SK-N-SH treated with all-trans-retinoic acid at 6 μM for 48 hours (cell line): ENCODE data around the gene PAX5.

Experiments used
- ATAC-seq: fragments of 200-7000 bp; cut with Tn5 transposase; 3 replicates; pipeline ENCODE4 v1.9.1; 2020; ENCODE audit warnings: mild to moderate bottlenecking, moderate library complexity
- ARNTL ChIP-seq: fragments of 450-650 bp; formaldehyde crosslinking; IDR thresholded peaks from 2 replicates; pipeline ENCODE4 v1.5.0; 2020; ENCODE audit warnings: low read depth, mild to moderate bottlenecking, moderate library complexity, borderline replicate concordance
- BACH2 ChIP-seq: fragments of 250-450 bp; sonication (Bioruptor Pico); IDR thresholded peaks from 2 replicates; pipeline ENCODE4 v1.9.0; 2021; ENCODE audit warnings: mild to moderate bottlenecking, borderline replicate concordance
- CREB5 ChIP-seq: fragments of 250-450 bp; sonication (Bioruptor Pico); IDR thresholded peaks from 2 replicates; pipeline ENCODE4 v1.5.1; 2020; ENCODE audit warnings: low read depth, mild to moderate bottlenecking, moderate library complexity
- CSDC2 ChIP-seq: fragments of 250-450 bp; sonication (Bioruptor Pico); IDR thresholded peaks from 2 replicates; pipeline ENCODE4 v1.5.0; 2020; ENCODE audit warnings: mild to moderate bottlenecking, moderate library complexity
- CSRNP3 ChIP-seq: fragments of 250-450 bp; sonication (Bioruptor Pico); IDR thresholded peaks from 2 replicates; pipeline ENCODE4 v1.5.1; 2021; ENCODE audit warnings: mild to moderate bottlenecking, moderate library complexity
- ESRRG ChIP-seq: fragments of 250-450 bp; sonication (Bioruptor Pico); IDR thresholded peaks from 2 replicates; pipeline ENCODE4 v1.6.1; 2021; ENCODE audit warnings: mild to moderate bottlenecking
- GLIS3 ChIP-seq: fragments of 250-450 bp; sonication (Bioruptor Pico); IDR thresholded peaks from 2 replicates; pipeline ENCODE4 v1.5.0; 2020; ENCODE audit warnings: mild to moderate bottlenecking, moderate library complexity
- ISL1 ChIP-seq: fragments of 250-450 bp; sonication (Bioruptor Pico); IDR thresholded peaks from 2 replicates; pipeline ENCODE4 v2.1.2; 2022; ENCODE audit warnings: mild to moderate bottlenecking, moderate library complexity
- OSR1 ChIP-seq: fragments of 250-450 bp; sonication (Bioruptor Pico); IDR thresholded peaks from 2 replicates; pipeline ENCODE4 v1.8.0; 2022; ENCODE audit warnings: moderate library complexity, mild to moderate bottlenecking, inconsistent platforms
- PATZ1 ChIP-seq: fragments of 250-450 bp; sonication (Bioruptor Pico); IDR thresholded peaks from 2 replicates; pipeline ENCODE4 v1.8.0; 2020; ENCODE audit warnings: mild to moderate bottlenecking, moderate library complexity, borderline replicate concordance
- POU6F1 ChIP-seq: fragments of 250-450 bp; sonication (Bioruptor Pico); IDR thresholded peaks from 2 replicates; pipeline ENCODE4 v1.8.0; 2021; ENCODE audit warnings: low read depth, mild to moderate bottlenecking, moderate library complexity, borderline replicate concordance
- PPARA ChIP-seq: fragments of 250-450 bp; sonication (Bioruptor Pico); IDR thresholded peaks from 2 replicates; pipeline ENCODE4 v1.5.0; 2020; ENCODE audit warnings: mild to moderate bottlenecking, borderline replicate concordance
- RARB ChIP-seq: fragments of 250-450 bp; sonication (Bioruptor Pico); IDR thresholded peaks from 2 replicates; pipeline ENCODE4 v1.8.0; 2021; ENCODE audit warnings: mild to moderate bottlenecking, moderate library complexity
- TCF4 ChIP-seq: fragments of 250-450 bp; sonication (Bioruptor Pico); IDR thresholded peaks from 2 replicates; pipeline ENCODE4 v1.8.0; 2021; ENCODE audit warnings: mild to moderate bottlenecking, moderate library complexity, borderline replicate concordance
- TOX ChIP-seq: fragments of 250-450 bp; sonication (Bioruptor Pico); IDR thresholded peaks from 2 replicates; pipeline ENCODE4 v1.8.0; 2021; ENCODE audit warnings: mild to moderate bottlenecking, moderate library complexity, borderline replicate concordance
- TSHZ2 ChIP-seq: fragments of 250-450 bp; sonication (Bioruptor Pico); IDR thresholded peaks from 2 replicates; pipeline ENCODE4 v1.5.0; 2020; ENCODE audit warnings: mild to moderate bottlenecking, moderate library complexity
- ZC3H10 ChIP-seq: fragments of 250-450 bp; sonication (Bioruptor Pico); IDR thresholded peaks from 2 replicates; pipeline ENCODE4 v1.5.1; 2021; ENCODE audit warnings: mild to moderate bottlenecking, moderate library complexity
- ZFP3 ChIP-seq: fragments of 250-450 bp; sonication (Bioruptor Pico); IDR thresholded peaks from 2 replicates; pipeline ENCODE4 v1.5.0; 2020; ENCODE audit warnings: mild to moderate bottlenecking, moderate library complexity
- ZFP30 ChIP-seq: fragments of 450-650 bp; formaldehyde crosslinking; IDR thresholded peaks from 2 replicates; pipeline ENCODE4 v1.5.0; 2022; ENCODE audit warnings: mild to moderate bottlenecking, moderate library complexity
- ZNF565 ChIP-seq: fragments of 450-650 bp; formaldehyde crosslinking; conservative IDR thresholded peaks from 2 replicates; pipeline ENCODE4 v1.5.0; 2020; ENCODE audit warnings: low read depth, mild to moderate bottlenecking, moderate library complexity
- ZNF70 ChIP-seq: fragments of 450-650 bp; formaldehyde crosslinking; IDR thresholded peaks from 2 replicates; pipeline ENCODE4 v1.5.0; 2020; ENCODE audit warnings: mild to moderate bottlenecking, moderate library complexity
- ZNF8 ChIP-seq: fragments of 450-650 bp; formaldehyde crosslinking; IDR thresholded peaks from 2 replicates; pipeline ENCODE4 v1.5.0; 2020; ENCODE audit warnings: mild to moderate bottlenecking, moderate library complexity

PAX5 gene

GRCh38 chr9:37066139-37066725 is 32.2 kb upstream of the PAX5 start:
- TF ChIP-seq ARNTL, result no peak
- TF ChIP-seq ZFP3, result no peak
- no peak for TF ChIP-seq ESRRG
- no peak for TF ChIP-seq TCF4 (CRISPR knock-in tag)
- TF ChIP-seq CSDC2 (CRISPR knock-in tag), result no peak
- no peak for TF ChIP-seq TSHZ2 (CRISPR knock-in tag)
- no peak for TF ChIP-seq ZNF565 (CRISPR knock-in tag)
- TF ChIP-seq BACH2, result no peak
- TF ChIP-seq ZNF70 (CRISPR knock-in tag), result no peak
- no peak for TF ChIP-seq ZFP30 (CRISPR knock-in tag)
- TF ChIP-seq RARB (CRISPR knock-in tag), result no peak
- no peak for TF ChIP-seq OSR1 (CRISPR knock-in tag)
- no peak for TF ChIP-seq CSRNP3
- no peak for TF ChIP-seq ISL1 (CRISPR knock-in tag)
- TF ChIP-seq PATZ1 (CRISPR knock-in tag), result no peak
- no peak for TF ChIP-seq ZNF8
- no peak for TF ChIP-seq GLIS3 (CRISPR knock-in tag)
- TF ChIP-seq TOX (CRISPR knock-in tag), result no peak
- TF ChIP-seq ZC3H10, result no peak
- no peak for ATAC-seq

GRCh38 chr9:37062336-37062735 is 28.3 kb upstream of the PAX5 start:
- TF ChIP-seq BACH2 (no peak), CREB5 (CRISPR knock-in tag) (no peak), GLIS3 (CRISPR knock-in tag) (no peak), TCF4 (CRISPR knock-in tag) (no peak), CSDC2 (CRISPR knock-in tag) (no peak), ZFP30 (CRISPR knock-in tag) (no peak), PPARA (CRISPR knock-in tag) (no peak), ZC3H10 (no peak)
- ATAC-seq, result no peak

- ATAC-seq, result no peak
- no peak for TF ChIP-seq PATZ1 (CRISPR knock-in tag)
- no peak for TF ChIP-seq RARB (CRISPR knock-in tag)
- TF ChIP-seq ZC3H10, result no peak
- TF ChIP-seq CSDC2 (CRISPR knock-in tag), result no peak
- no peak for TF ChIP-seq ZNF8
- no peak for TF ChIP-seq GLIS3 (CRISPR knock-in tag)
- no peak for TF ChIP-seq ZFP30 (CRISPR knock-in tag)
- TF ChIP-seq CREB5 (CRISPR knock-in tag), result no peak
- no peak for TF ChIP-seq TSHZ2 (CRISPR knock-in tag)
- TF ChIP-seq POU6F1, result no peak
- no peak for TF ChIP-seq BACH2
- TF ChIP-seq ISL1 (CRISPR knock-in tag), result no peak
These were observed 27.7 kb upstream of the PAX5 start for GRCh38 chr9:37061768-37062167.
